NOMO-1 treated with DMSO at 0.1 percent for 48 hours (cell line): ENCODE results near the gene GUCD1.

Experiments used
- DNase-seq: peaks from one replicate; lab custom pipeline; 2025; ENCODE audit not compliant: unreplicated experiment; lab: John Stamatoyannopoulos, UW

The GUCD1 gene

GRCh38 chr22:24529898-24530297 is 25.0 kb downstream of the GUCD1 start:
- DNase-seq, result peak; percentile 20

GRCh38 chr22:24526191-24526590 is 28.7 kb downstream of the GUCD1 start:
- DNase-seq, result no peak

GRCh38 chr22:24525416-24526037 is 29.4 kb downstream of the GUCD1 start:
- DNase-seq, result peak; percentile 85

GRCh38 chr22:24523873-24524272 is 31.1 kb downstream of the GUCD1 start:
- DNase-seq, result no peak

GRCh38 chr22:24521791-24522245 is 33.1 kb downstream of the GUCD1 start:
- DNase-seq, result peak; percentile 68

- DNase-seq, result no peak
These were observed 35.4 kb downstream of the GUCD1 start for GRCh38 chr22:24519496-24519895.

- no peak for DNase-seq
These were observed 36.0 kb downstream of the GUCD1 start for GRCh38 chr22:24518771-24519485.

- DNase-seq, result no peak
These were observed 36.7 kb downstream of the GUCD1 start for GRCh38 chr22:24518228-24518627.

- DNase-seq, result no peak
These were observed 37.5 kb downstream of the GUCD1 start for GRCh38 chr22:24517446-24517845.

- DNase-seq, result no peak
These were observed 38.6 kb downstream of the GUCD1 start for GRCh38 chr22:24516301-24516737.

GRCh38 chr22:24515027-24515338 is 40.0 kb downstream of the GUCD1 start:
- DNase-seq, result no peak

- DNase-seq, result no peak
These were observed 40.5 kb downstream of the GUCD1 start for GRCh38 chr22:24514241-24515026.

GRCh38 chr22:24513378-24514240 is 41.3 kb downstream of the GUCD1 start:
- no peak for DNase-seq

GRCh38 chr22:24512043-24512442 is 42.9 kb downstream of the GUCD1 start:
- peak; percentile 63 for DNase-seq

GRCh38 chr22:24510637-24511625 is 44.0 kb downstream of the GUCD1 start:
- peak; percentile 97 for DNase-seq

- DNase-seq, result no peak
These were observed 47.2 kb downstream of the GUCD1 start for GRCh38 chr22:24507716-24508115.

- DNase-seq, result peak; percentile 73
These were observed 48.0 kb downstream of the GUCD1 start for GRCh38 chr22:24506802-24507438.

GRCh38 chr22:24504956-24505736 is 49.8 kb downstream of the GUCD1 start:
- no peak for DNase-seq

GRCh38 chr22:24504540-24504939 is 50.4 kb downstream of the GUCD1 start:
- DNase-seq, result no peak
